ENCODE data around the gene WNT4.

Gene WNT4

GRCh38 chr1:22143065-22144033 lies at the start of gene WNT4:
Gene WNT4 (minus strand): TSS chr1:22143097. CDS start chr1:22142922, 175 bp downstream.
- no peak for DNase-seq

GRCh38 chr1:22190731-22191130 lies 47.8 kb upstream of the WNT4 start:
- no peak for DNase-seq

GRCh38 chr1:22190251-22190650 lies 47.4 kb upstream of the WNT4 start:
- no peak for DNase-seq

GRCh38 chr1:22189619-22190018 lies 46.7 kb upstream of the WNT4 start:
- no peak for DNase-seq

- DNase-seq, result no peak
Measured at GRCh38 chr1:22188914-22189313, 46.0 kb upstream of the WNT4 start.

- no peak for DNase-seq
Measured at GRCh38 chr1:22188436-22188835, 45.5 kb upstream of the WNT4 start.

- DNase-seq, result no peak
Measured at GRCh38 chr1:22186311-22186710, 43.4 kb upstream of the WNT4 start.

GRCh38 chr1:22184892-22185612 lies 42.2 kb upstream of the WNT4 start:
- no peak for DNase-seq

- no peak for DNase-seq
Measured at GRCh38 chr1:22184454-22184853, 41.6 kb upstream of the WNT4 start.

- DNase-seq, result no peak
Measured at GRCh38 chr1:22182715-22183114, 39.8 kb upstream of the WNT4 start.

GRCh38 chr1:22179197-22179803 lies 36.4 kb upstream of the WNT4 start:
- no peak for DNase-seq

GRCh38 chr1:22177354-22178003 lies 34.6 kb upstream of the WNT4 start:
- DNase-seq, result no peak

- DNase-seq, result no peak
Measured at GRCh38 chr1:22176258-22176657, 33.4 kb upstream of the WNT4 start.

- DNase-seq, result no peak
Measured at GRCh38 chr1:22174446-22175220, 31.7 kb upstream of the WNT4 start.

GRCh38 chr1:22171951-22172715 lies 29.2 kb upstream of the WNT4 start:
- no peak for DNase-seq

GRCh38 chr1:22169816-22170215 lies 26.9 kb upstream of the WNT4 start:
- DNase-seq, result no peak

GRCh38 chr1:22168412-22168973 lies 25.6 kb upstream of the WNT4 start:
- DNase-seq, result no peak

GRCh38 chr1:22166439-22166838 lies 23.5 kb upstream of the WNT4 start:
- no peak for DNase-seq

GRCh38 chr1:22164841-22165808 lies 22.2 kb upstream of the WNT4 start:
- DNase-seq, result no peak

GRCh38 chr1:22163564-22163963 lies 20.7 kb upstream of the WNT4 start:
- DNase-seq, result no peak

Data from GF-D8 (cell line).